Measurements from ENCODE around the gene RALGPS1. TPM values are rescaled to one million over a fixed set of nuclear protein-coding genes. Genes with fewer than 3 reads are reported as not detected.

RALGPS1 gene
- total RNA-seq, 4 donors from 2014 or later: 4.7 to 18.1 (median 5.0) TPM

- TF ChIP-seq CTCF (IDR thresholded peaks at IDR 0.05; ENCODE audit: low read depth): no peak
Measured at GRCh38 chr9:127181315-127181580, 266.7 kb downstream of the RALGPS1 start.

- TF ChIP-seq CTCF (IDR thresholded peaks at IDR 0.05; ENCODE audit: low read depth): no peak
Measured at GRCh38 chr9:127181595-127182190, 267.1 kb downstream of the RALGPS1 start.

- TF ChIP-seq CTCF (IDR thresholded peaks at IDR 0.05; ENCODE audit: low read depth): no peak
Measured at GRCh38 chr9:127182901-127183746, 268.5 kb downstream of the RALGPS1 start.

- no peak for TF ChIP-seq CTCF (IDR thresholded peaks at IDR 0.05; ENCODE audit: low read depth)
Measured at GRCh38 chr9:127183814-127184582, 269.4 kb downstream of the RALGPS1 start.

GRCh38 chr9:127184641-127185040 is 270.1 kb downstream of the RALGPS1 start:
- TF ChIP-seq CTCF (IDR thresholded peaks at IDR 0.05; ENCODE audit: low read depth): no peak

- no peak for TF ChIP-seq CTCF (IDR thresholded peaks at IDR 0.05; ENCODE audit: low read depth)
Measured at GRCh38 chr9:127185181-127185580, 270.6 kb downstream of the RALGPS1 start.

Data from subcutaneous adipose tissue (tissue), 4 donors.